Lung microvascular endothelial cell (primary cell): ENCODE results near the gene SLC30A7. TPM values are rescaled to one million over a fixed set of nuclear protein-coding genes. Genes with fewer than 3 reads are reported as not detected.
A peak's percentile ranks its signal among the peaks of the same experiment; 100 is the strongest.
"Not testable (repeated sequence)": the region's sequence is repeated elsewhere in the genome, so short reads cannot be mapped to it uniquely, and the experiment has no call there.

Experiments used
- DNase-seq, 2 donors: peaks; one replicate each; pipeline versions ENCODE4 v3.0.0 to v3.0.0-alpha.2; 2010; ENCODE audit warnings: low read depth in 2 of 2
- total RNA-seq: library from RNA; depleted of rRNA; stranded (reverse); fragments of >200 nt; gene quantifications from 2 replicates; pipeline ENCODE4 v1.2.1, GENCODE V29; 2014

SLC30A7 gene
- 22.0 and 27.4 TPM in 2 replicates for total RNA-seq

- DNase-seq = peak; percentile 93 to 94
These were observed at the start of gene SLC30A7 for GRCh38 chr1:100895540-100896480. Gene SLC30A7, plus strand, starts transcription at chr1:100896090. Its CDS starts 173 bp downstream, at chr1:100896263.

GRCh38 chr1:100847361-100848082 lies 48.4 kb upstream of the SLC30A7 start:
- peak in 1 of 2 donors; percentile 80 for DNase-seq

GRCh38 chr1:100851726-100852125 lies 44.2 kb upstream of the SLC30A7 start:
- DNase-seq = no peak

GRCh38 chr1:100852976-100853375 lies 42.9 kb upstream of the SLC30A7 start:
- DNase-seq = no peak

GRCh38 chr1:100855116-100855515 lies 40.8 kb upstream of the SLC30A7 start:
- DNase-seq = not testable (repeated sequence)

GRCh38 chr1:100860397-100860991 lies 35.4 kb upstream of the SLC30A7 start:
- peak in 1 of 2 donors; percentile 74 for DNase-seq

GRCh38 chr1:100861379-100861778 lies 34.5 kb upstream of the SLC30A7 start:
- no peak for DNase-seq

- DNase-seq = peak in 1 of 2 donors; percentile 15
These were observed 33.3 kb upstream of the SLC30A7 start for GRCh38 chr1:100862591-100862990.

- DNase-seq = peak; percentile 71 to 78
These were observed 29.6 kb upstream of the SLC30A7 start for GRCh38 chr1:100866041-100866900.

GRCh38 chr1:100866901-100867206 lies 29.0 kb upstream of the SLC30A7 start:
- DNase-seq = no peak

- DNase-seq = peak; percentile 67 to 75
These were observed 27.4 kb upstream of the SLC30A7 start for GRCh38 chr1:100868364-100868995.

GRCh38 chr1:100869996-100870395 lies 25.9 kb upstream of the SLC30A7 start:
- DNase-seq = no peak

- no peak for DNase-seq
These were observed 21.5 kb upstream of the SLC30A7 start for GRCh38 chr1:100874433-100874832.

- no peak for DNase-seq
These were observed 20.7 kb upstream of the SLC30A7 start for GRCh38 chr1:100875228-100875627.

GRCh38 chr1:100876291-100876690 lies 19.6 kb upstream of the SLC30A7 start:
- DNase-seq = no peak

- DNase-seq = no peak
These were observed 16.5 kb upstream of the SLC30A7 start for GRCh38 chr1:100879422-100879821.

- no peak for DNase-seq
These were observed 14.2 kb upstream of the SLC30A7 start for GRCh38 chr1:100881687-100882086.

- DNase-seq = no peak
These were observed 13.2 kb upstream of the SLC30A7 start for GRCh38 chr1:100882698-100883097.

- peak; percentile 41 to 65 for DNase-seq
These were observed 11.9 kb upstream of the SLC30A7 start for GRCh38 chr1:100883963-100884362.

GRCh38 chr1:100889007-100889406 lies 6.9 kb upstream of the SLC30A7 start:
- DNase-seq = not testable (repeated sequence)
